ENCODE results near the gene MYOM1. TPM values are rescaled to one million over a fixed set of nuclear protein-coding genes. Genes with fewer than 3 reads are reported as not detected.
"Not testable (repeated sequence)": the region's sequence is repeated elsewhere in the genome, so short reads cannot be mapped to it uniquely, and the experiment has no call there.

Gene MYOM1
- total RNA-seq, 4 donors from 2014 or later: 0.23 to 2.5 (median 0.52) TPM

GRCh38 chr18:3083766-3084165, 136.0 kb downstream of the MYOM1 start:
- DNase-seq: no peak
- Histone ChIP-seq H3K9me3 (no peaks in the 10 kb centered on the region), H3K27ac (no peak overlapping the region), H3K4me3 (no peak overlapping the region), H3K36me3 (no peaks in the 10 kb centered on the region), H3K4me1 (peaks cover 0 to 4% (median 0%) of the 10 kb centered on the region in 3 donors), H3K27me3 (no peaks in the 10 kb centered on the region)
- TF ChIP-seq POLR2A (IDR thresholded peaks at IDR 0.05) (no peak), CTCF (IDR thresholded peaks at IDR 0.05) (no peak)
- WGBS, 2 donors: 42 to 49% methylated on average over 3 of the region's 3 CpGs
- intact Hi-C loops (cut with DNase I): no loop called here

DNA sequence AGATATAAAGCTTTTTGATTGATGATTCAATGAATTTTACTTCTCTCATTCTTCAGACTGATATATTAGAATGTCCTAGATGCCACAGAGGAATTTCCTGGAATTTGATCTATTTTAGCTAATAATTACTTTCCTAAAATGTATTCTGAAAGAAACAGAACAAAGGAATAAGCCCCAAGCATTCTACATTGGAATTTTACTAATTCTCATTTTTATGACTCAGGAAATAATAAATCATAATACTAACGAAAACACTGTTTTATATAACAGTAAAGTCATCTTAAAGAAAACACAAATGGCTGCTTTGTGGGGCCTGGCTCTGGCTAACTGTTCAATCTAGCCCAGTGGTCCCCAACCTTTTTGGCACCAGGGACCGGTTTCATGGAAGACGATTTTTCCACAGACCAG, 138.2 kb downstream of the MYOM1 start:
- H3K9me3 ChIP-seq: no peaks in the 10 kb centered on the region
- H3K4me1 ChIP-seq: no peaks in the 10 kb centered on the region
- no peak overlapping the region for H3K4me3 ChIP-seq
- H3K36me3 ChIP-seq: no peaks in the 10 kb centered on the region
- H3K27ac ChIP-seq: no peak overlapping the region
- no peaks in the 10 kb centered on the region for H3K27me3 ChIP-seq
- TF ChIP-seq POLR2A (IDR thresholded peaks at IDR 0.05) (no peak), CTCF (IDR thresholded peaks at IDR 0.05) (no peak)
- DNase-seq: no peak
- intact Hi-C loops (cut with DNase I): no loop called here
- WGBS, 2 donors: 60% methylated on average over 3 of the region's 3 CpGs

- no peak for DNase-seq
- H3K4me1 ChIP-seq: no peaks in the 10 kb centered on the region
- no peaks in the 10 kb centered on the region for H3K36me3 ChIP-seq
- H3K9me3 ChIP-seq: no peaks in the 10 kb centered on the region
- 73 to 79% methylated on average over 4 of the region's 4 CpGs for WGBS, 2 donors
- intact Hi-C loops (cut with DNase I): no loop called here
- H3K27me3 ChIP-seq: no peaks in the 10 kb centered on the region
- no peak overlapping the region for H3K27ac ChIP-seq
- no peak overlapping the region for H3K4me3 ChIP-seq
- no peak for TF ChIP-seq CTCF (IDR thresholded peaks at IDR 0.05)
- TF ChIP-seq POLR2A (IDR thresholded peaks at IDR 0.05): no peak
Measured at GRCh38 chr18:3079653-3080052, 140.1 kb downstream of the MYOM1 start.

GRCh38 chr18:3075491-3075890, 144.3 kb downstream of the MYOM1 start:
- 59% methylated on average over 8 to 9 of the region's 9 CpGs for WGBS, 2 donors
- no peak overlapping the region for H3K4me3 ChIP-seq
- DNase-seq: no peak

GRCh38 chr18:3074087-3074486, 145.7 kb downstream of the MYOM1 start:
- Histone ChIP-seq H3K9me3 (no peaks in the 10 kb centered on the region), H3K27ac (no peak overlapping the region), H3K4me3 (no peak overlapping the region), H3K36me3 (no peaks in the 10 kb centered on the region), H3K27me3 (no peaks in the 10 kb centered on the region), H3K4me1 (no peaks in the 10 kb centered on the region)
- intact Hi-C loops (cut with DNase I): no loop called here
- no peak for TF ChIP-seq POLR2A (IDR thresholded peaks at IDR 0.05)
- no peak for TF ChIP-seq CTCF (IDR thresholded peaks at IDR 0.05)
- DNase-seq: no peak

More at GRCh38 chr18:3075491-3075890, 144.3 kb downstream of the MYOM1 start:
- intact Hi-C loops (cut with DNase I): no loop called here
- TF ChIP-seq POLR2A (IDR thresholded peaks at IDR 0.05) (no peak), CTCF (IDR thresholded peaks at IDR 0.05) (no peak)
- no peak overlapping the region for H3K27ac ChIP-seq
- H3K36me3 ChIP-seq: no peaks in the 10 kb centered on the region
- no peaks in the 10 kb centered on the region for H3K27me3 ChIP-seq
- H3K4me1 ChIP-seq: no peaks in the 10 kb centered on the region
- H3K9me3 ChIP-seq: no peaks in the 10 kb centered on the region

DNA sequence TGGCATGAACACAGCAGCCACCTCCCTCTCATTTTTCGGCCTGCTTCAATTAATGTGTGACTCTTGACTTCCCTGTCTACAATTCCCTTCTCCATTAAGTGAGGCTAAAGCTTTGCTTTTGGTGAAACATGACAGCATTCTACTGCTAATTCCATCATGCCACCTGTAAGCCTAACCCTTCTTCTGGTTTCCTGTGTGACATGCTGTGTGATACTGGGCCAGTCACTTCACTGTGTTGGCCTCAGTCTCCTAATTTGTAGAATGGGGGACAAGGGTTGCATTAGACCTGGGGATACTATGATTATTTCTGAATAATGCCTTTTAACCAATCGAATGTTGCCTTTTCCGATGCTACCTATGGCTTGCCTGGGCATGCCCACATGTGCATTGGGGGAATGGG, 146.4 kb downstream of the MYOM1 start:
- 81 to 94% methylated on average over 3 of the region's 3 CpGs for WGBS, 2 donors
- DNase-seq: not testable (repeated sequence)

More for the DNA sequence above, 146.4 kb downstream of the MYOM1 start:
- H3K4me3 ChIP-seq; H3K27ac ChIP-seq; H3K36me3 ChIP-seq; H3K9me3 ChIP-seq; intact Hi-C loops (cut with DNase I); H3K4me1 ChIP-seq; H3K27me3 ChIP-seq: not testable (repeated sequence)
